NB4 (cell line): ENCODE results near the gene RBBP8NL.

ENCODE experiments used
- DNase-seq: peaks from one replicate; pipeline ENCODE4 v3.0.0; 2010; ENCODE audit warnings: low read depth
- H3K4me3 ChIP-seq: one replicate; pipeline ENCODE4 v1.5.1; 2011; ENCODE audit warnings: mild to moderate bottlenecking, low read depth, low read length, moderate library complexity
- MYC ChIP-seq: IDR thresholded peaks from 2 replicates; pipeline ENCODE4 v1.6.1; 2011; ENCODE audit warnings: low read depth, low read length
- POLR2A ChIP-seq: IDR thresholded peaks from 2 replicates; pipeline ENCODE4 v1.6.1; 2011; ENCODE audit warnings: mild to moderate bottlenecking; ENCODE audit not compliant: insufficient read length; ENCODE audit errors: extremely low read depth
- TF ChIP-seq, protein P1 (sequence below): IDR thresholded peaks from 2 replicates; pipeline ENCODE4 v1.6.1; 2011; ENCODE audit warnings: low read depth, low read length
- TF ChIP-seq, protein P2 (sequence below): IDR thresholded peaks from one replicate; pipeline ENCODE4 v1.5.1; 2012; ENCODE audit warnings: low read depth, low read length

The RBBP8NL gene

DNA sequence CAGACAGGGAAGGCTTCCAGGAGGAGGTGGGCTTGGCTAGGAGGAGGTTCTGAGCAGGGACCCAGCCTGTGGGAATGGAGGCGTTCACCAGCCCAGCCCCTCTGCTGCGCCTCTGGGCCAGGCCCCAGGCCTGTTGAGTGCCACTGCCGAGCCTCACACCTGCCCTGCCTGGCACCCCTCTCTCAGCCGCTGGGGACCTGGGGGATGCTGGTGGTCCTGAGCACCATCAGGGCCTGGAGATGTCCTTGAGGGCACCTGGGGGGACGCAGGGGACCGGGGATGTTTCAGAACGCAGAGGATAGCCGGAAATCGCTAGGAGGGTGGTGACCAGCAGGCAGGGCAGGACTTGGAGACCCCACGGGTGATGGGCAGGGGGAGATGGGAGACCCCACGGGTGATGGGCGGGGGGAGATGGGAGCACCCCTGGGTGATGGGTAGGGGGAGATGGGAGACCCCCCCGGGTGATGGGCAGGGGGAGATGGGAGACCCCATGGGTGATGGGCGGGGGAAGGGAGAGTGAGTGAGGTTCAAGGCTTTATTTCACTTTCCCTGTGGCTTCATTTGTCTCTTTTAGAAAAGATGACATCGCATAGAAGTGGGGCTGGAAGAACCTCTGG, 35.7 kb upstream of the RBBP8NL start:
- DNase-seq, result no peak
- H3K4me3 ChIP-seq, result no peak overlapping the region
- TF ChIP-seq POLR2A (no peak), MYC (no peak)
- TF ChIP-seq, protein P1, sequence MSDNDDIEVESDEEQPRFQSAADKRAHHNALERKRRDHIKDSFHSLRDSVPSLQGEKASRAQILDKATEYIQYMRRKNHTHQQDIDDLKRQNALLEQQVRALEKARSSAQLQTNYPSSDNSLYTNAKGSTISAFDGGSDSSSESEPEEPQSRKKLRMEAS, result no peak
- TF ChIP-seq, protein P2, sequence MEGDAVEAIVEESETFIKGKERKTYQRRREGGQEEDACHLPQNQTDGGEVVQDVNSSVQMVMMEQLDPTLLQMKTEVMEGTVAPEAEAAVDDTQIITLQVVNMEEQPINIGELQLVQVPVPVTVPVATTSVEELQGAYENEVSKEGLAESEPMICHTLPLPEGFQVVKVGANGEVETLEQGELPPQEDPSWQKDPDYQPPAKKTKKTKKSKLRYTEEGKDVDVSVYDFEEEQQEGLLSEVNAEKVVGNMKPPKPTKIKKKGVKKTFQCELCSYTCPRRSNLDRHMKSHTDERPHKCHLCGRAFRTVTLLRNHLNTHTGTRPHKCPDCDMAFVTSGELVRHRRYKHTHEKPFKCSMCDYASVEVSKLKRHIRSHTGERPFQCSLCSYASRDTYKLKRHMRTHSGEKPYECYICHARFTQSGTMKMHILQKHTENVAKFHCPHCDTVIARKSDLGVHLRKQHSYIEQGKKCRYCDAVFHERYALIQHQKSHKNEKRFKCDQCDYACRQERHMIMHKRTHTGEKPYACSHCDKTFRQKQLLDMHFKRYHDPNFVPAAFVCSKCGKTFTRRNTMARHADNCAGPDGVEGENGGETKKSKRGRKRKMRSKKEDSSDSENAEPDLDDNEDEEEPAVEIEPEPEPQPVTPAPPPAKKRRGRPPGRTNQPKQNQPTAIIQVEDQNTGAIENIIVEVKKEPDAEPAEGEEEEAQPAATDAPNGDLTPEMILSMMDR, result no peak

DNA sequence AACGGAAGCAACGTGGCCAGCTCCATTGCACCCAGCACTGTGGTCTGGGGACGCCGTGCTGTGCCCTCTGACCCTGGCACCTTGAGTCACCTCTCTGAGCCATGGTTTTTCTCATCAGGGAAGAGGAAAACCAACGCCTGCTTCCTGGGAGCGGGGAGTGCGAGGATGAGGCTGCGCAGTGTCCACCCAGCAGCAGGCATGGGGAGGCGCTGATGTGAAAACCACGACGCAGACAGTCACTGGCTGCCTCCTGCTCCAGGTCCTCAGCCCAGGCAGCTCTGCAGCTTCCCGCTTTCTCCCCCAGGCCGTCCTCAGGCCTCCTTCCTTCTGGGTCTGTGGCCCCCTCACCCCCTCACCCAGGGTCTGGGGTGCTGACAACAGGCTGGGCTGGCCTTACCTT, 34.5 kb upstream of the RBBP8NL start:
- TF ChIP-seq POLR2A, result no peak
- TF ChIP-seq, protein P1, result no peak
- no peak for TF ChIP-seq MYC
- TF ChIP-seq, protein P2, result no peak
- DNase-seq, result no peak
- no peak overlapping the region for H3K4me3 ChIP-seq

DNA sequence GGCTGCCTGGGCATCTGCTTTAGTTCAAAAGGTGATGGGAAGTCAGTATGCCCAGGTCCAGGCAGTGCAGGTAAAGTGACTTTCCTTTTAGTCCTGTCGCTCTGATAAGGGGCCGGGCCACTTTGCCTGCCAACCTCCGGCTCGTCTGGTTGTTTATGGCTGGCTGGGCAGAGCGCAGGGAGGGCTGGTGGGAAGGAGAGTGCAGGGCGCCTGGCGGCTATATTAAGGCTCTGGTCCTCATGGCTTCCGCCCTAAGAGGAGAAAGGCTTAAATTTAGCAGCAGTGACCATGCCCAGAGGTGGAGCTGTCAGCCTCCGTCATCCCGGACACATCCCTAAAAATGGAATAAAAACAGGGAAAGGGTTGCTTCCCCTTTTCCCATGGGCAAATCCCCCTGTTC, 33.8 kb upstream of the RBBP8NL start:
- no peak for DNase-seq
- no peak for TF ChIP-seq POLR2A
- TF ChIP-seq, protein P1, result no peak
- TF ChIP-seq, protein P2, result no peak
- TF ChIP-seq MYC, result no peak
- no peak overlapping the region for H3K4me3 ChIP-seq

DNA sequence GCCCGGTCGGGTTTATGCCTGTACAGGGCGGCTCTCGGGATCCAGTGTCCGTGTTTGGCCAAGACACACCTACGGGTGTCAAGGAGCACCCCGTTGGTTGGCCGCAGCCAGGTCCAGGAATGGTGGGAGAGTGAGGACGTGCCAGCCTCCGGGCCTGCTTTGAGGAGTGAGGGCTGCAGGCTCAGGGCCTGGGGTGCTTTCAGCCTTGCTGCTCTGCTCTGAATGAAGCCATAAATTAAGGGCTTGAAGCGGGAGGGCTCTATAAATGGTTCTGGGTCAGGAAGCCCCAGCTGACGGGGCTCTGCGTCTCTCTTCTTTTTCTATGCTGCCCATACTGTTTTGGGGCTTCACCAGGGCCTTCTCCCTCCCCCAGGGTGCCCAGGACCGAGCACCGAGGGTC, 33.3 kb upstream of the RBBP8NL start:
- TF ChIP-seq, protein P1, result no peak
- TF ChIP-seq POLR2A, result no peak
- TF ChIP-seq, protein P2, result no peak
- DNase-seq, result no peak
- H3K4me3 ChIP-seq, result no peak overlapping the region

DNA sequence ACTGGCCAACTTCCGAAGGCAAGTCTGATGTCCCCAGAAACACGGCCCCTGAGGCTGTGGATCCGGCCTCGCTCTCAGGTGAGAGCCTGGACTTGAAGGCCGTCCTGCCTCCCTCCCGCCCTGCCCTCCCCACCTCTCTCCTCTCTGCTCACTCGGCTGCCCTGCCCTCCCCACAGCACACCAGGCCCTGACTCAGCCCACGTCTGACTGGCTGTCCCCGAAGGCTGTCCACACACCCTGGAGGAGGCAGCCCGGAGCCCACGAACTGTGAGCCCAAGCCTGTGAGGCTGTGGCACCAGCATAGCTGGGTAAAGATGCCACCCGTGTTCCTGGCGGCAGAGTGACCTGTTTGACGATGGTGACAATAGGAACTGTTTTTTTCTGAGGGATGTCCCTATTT, 32.1 kb upstream of the RBBP8NL start:
- TF ChIP-seq, protein P1, result no peak
- TF ChIP-seq, protein P2, result no peak
- TF ChIP-seq POLR2A (no peak), MYC (no peak)
- no peak for DNase-seq
- no peak overlapping the region for H3K4me3 ChIP-seq
